PC-3 (cell line): ENCODE results near the gene GLI3. TPM values are rescaled to one million over a fixed set of nuclear protein-coding genes. Genes with fewer than 3 reads are reported as not detected.

Source experiments
- ATAC-seq: fragments of 200-7000 bp; cut with Tn5 transposase; 2 replicates; pipeline ENCODE4 v1.9.1; 2020; ENCODE audit warnings: mild to moderate bottlenecking, moderate library complexity
- BruUV-seq: library from RNA; stranded (reverse); fragments of 400-500 nt; replicated peaks from 2 replicates; lab custom pipeline; 2021; lab: Mats Ljungman, UMichigan
- CTCF ChIA-PET: fragments of 300-600 bp; sonication (Branson Sonifier 250); formaldehyde crosslinking; loops from one replicate; lab custom pipeline; 2022; ENCODE audit warnings: antibody characterized with exemption; lab: Charles Lee
- POLR2A ChIA-PET: fragments of 300-600 bp; sonication (Branson Sonifier 250); formaldehyde crosslinking; loops from one replicate; lab custom pipeline; 2022; ENCODE audit warnings: antibody characterized with exemption; ENCODE audit not compliant: unreplicated experiment; lab: Charles Lee
- DNase-seq: peaks from one replicate; pipeline ENCODE4 v3.0.0-alpha.2; 2015
- H2AFZ ChIP-seq: fragments of 300-600 bp; sonication (generic); 2 replicates; pipeline ENCODE4 v1.6.0; 2016; ENCODE audit warnings: antibody characterized with exemption, low read length
- H3F3A ChIP-seq: fragments of 300-600 bp; sonication (generic); one replicate; pipeline ENCODE4 v1.6.0; 2017; ENCODE audit warnings: antibody characterized with exemption, low read length, control low read depth, mild to moderate bottlenecking; ENCODE audit not compliant: unreplicated experiment
- H3K27ac ChIP-seq: fragments of 300-600 bp; sonication (generic); 2 replicates; pipeline ENCODE4 v1.5.1; 2016; ENCODE audit warnings: mild to moderate bottlenecking, low read length
- H3K27me3 ChIP-seq: fragments of 300-600 bp; sonication (generic); 2 replicates; pipeline ENCODE4 v1.6.1; 2016; ENCODE audit warnings: low read length, mixed read lengths
- H3K36me3 ChIP-seq: fragments of 300-600 bp; sonication (generic); 2 replicates; pipeline ENCODE4 v1.6.1; 2016; ENCODE audit warnings: low read depth, mixed run types, low read length, mixed read lengths
- H3K4me1 ChIP-seq: fragments of 300-600 bp; sonication (generic); 2 replicates; pipeline ENCODE4 v1.5.1; 2016; ENCODE audit warnings: low read length; ENCODE audit not compliant: insufficient read depth
- H3K4me2 ChIP-seq: fragments of 300-600 bp; sonication (generic); 2 replicates; pipeline ENCODE4 v1.6.0; 2016; ENCODE audit warnings: low read length
- H3K4me3 ChIP-seq: fragments of 300-600 bp; sonication (generic); 2 replicates; pipeline ENCODE4 v1.5.1; 2016; ENCODE audit warnings: mild to moderate bottlenecking, low read length, mixed read lengths
- H3K79me2 ChIP-seq: fragments of 300-600 bp; sonication (generic); 2 replicates; pipeline ENCODE4 v1.6.1; 2017; ENCODE audit warnings: low read length, mixed read lengths
- H3K9ac ChIP-seq: fragments of 300-600 bp; sonication (generic); 2 replicates; pipeline ENCODE4 v1.6.0; 2016; ENCODE audit warnings: mild to moderate bottlenecking, low read length
- H3K9me2 ChIP-seq: fragments of 300-600 bp; sonication (generic); replicated peaks from 2 replicates; pipeline ENCODE4 v1.6.1; 2016; ENCODE audit warnings: mixed run types, low read length, mixed read lengths
- H3K9me3 ChIP-seq: fragments of 300-600 bp; sonication (generic); 2 replicates; pipeline ENCODE4 v1.6.1; 2016; ENCODE audit warnings: low read length, mixed read lengths
- H4K20me1 ChIP-seq: fragments of 300-600 bp; sonication (generic); 2 replicates; pipeline ENCODE4 v1.6.1; 2016; ENCODE audit warnings: low read length, mixed read lengths
- CTCF ChIP-seq: fragments of 300-600 bp; sonication (generic); conservative IDR thresholded peaks from 2 replicates; pipeline ENCODE4 v1.5.1; 2017; ENCODE audit warnings: antibody characterized with exemption, low read depth, mild to moderate bottlenecking, low read length
- EZH2 ChIP-seq: fragments of 300-600 bp; sonication (generic); IDR thresholded peaks from one replicate; pipeline ENCODE4 v1.6.1; 2017; ENCODE audit warnings: antibody characterized with exemption, mild to moderate bottlenecking, low read length; ENCODE audit not compliant: unreplicated experiment
- EZH2phosphoT487 ChIP-seq: fragments of 300-600 bp; sonication (generic); IDR thresholded peaks from 2 replicates; pipeline ENCODE4 v1.6.1; 2018; ENCODE audit warnings: mild to moderate bottlenecking, antibody characterized with exemption, low read length, borderline replicate concordance
- intact Hi-C: fragments of 100-400 bp; cut with micrococcal nuclease; formaldehyde crosslinking; loops from 2 replicates; pipeline ENCODE4 v1.9.0; 2023
- total RNA-seq: library from RNA; depleted of rRNA; stranded (reverse); fragments of >200 nt; gene quantifications from 2 replicates; pipeline ENCODE4 v1.2.3, GENCODE V29; 2014

GLI3 gene
- total RNA-seq, 1 experiment from 2014 or later, result 3.5 TPM

- H3K4me2 ChIP-seq, result peak overlapping the region; percentile 44
- no peaks in the 10 kb centered on the region for H3K9me3 ChIP-seq
- H2AFZ ChIP-seq, result no peak overlapping the region
- H3K4me1 ChIP-seq, result peaks cover 57% of the 10 kb centered on the region
- no peaks in the 10 kb centered on the region for H3K9me2 ChIP-seq
- peaks cover 3% of the 10 kb centered on the region; the same call in 1 of the 2 replicates for H3K36me3 ChIP-seq
- POLR2A ChIA-PET, result no interaction called here
- CTCF ChIA-PET, result no interaction called here
- peaks cover 4% of the 10 kb centered on the region for H3F3A ChIP-seq
- no TSS peak for BruUV-seq
- TF ChIP-seq EZH2 (no peak), EZH2phosphoT487 (no peak), CTCF (no peak)
- H3K79me2 ChIP-seq, result 0 out of 2 replicates have a peak, but pooled peaks cover 6% of the 10 kb centered on the region
- no peak overlapping the region for H3K4me3 ChIP-seq
- no peaks in the 10 kb centered on the region for H3K27me3 ChIP-seq
- DNase-seq (peak; percentile 91), ATAC-seq (peak; percentile 61)
- peak overlapping the region; percentile 94 for H3K27ac ChIP-seq
- H4K20me1 ChIP-seq, result no peaks in the 10 kb centered on the region
- peak overlapping the region; percentile 69 for H3K9ac ChIP-seq
- intact Hi-C loops, result loop anchor here (1.0 to 10.0 kb wide), 3 partner anchors 13 to 131 kb away; no protein-coding TSS in a partner anchor
Measured at GRCh38 chr7:42104231-42104630, 132.8 kb downstream of the GLI3 start.

GRCh38 chr7:42103456-42103855 is 133.6 kb downstream of the GLI3 start:
- BruUV-seq, result no TSS peak
- Histone ChIP-seq H3K27ac (peak overlapping the region; percentile 94), H3F3A (peaks cover 4% of the 10 kb centered on the region), H3K27me3 (no peaks in the 10 kb centered on the region), H3K9me3 (no peaks in the 10 kb centered on the region), H3K79me2 (0 out of 2 replicates have a peak, but pooled peaks cover under 1% of the 10 kb centered on the region), H3K4me1 (peaks cover 63% of the 10 kb centered on the region), H2AFZ (no peak overlapping the region), H3K4me2 (peak overlapping the region; percentile 44; the same call in 1 of the 2 replicates), H3K4me3 (no peak overlapping the region), H4K20me1 (no peaks in the 10 kb centered on the region), H3K9ac (peak overlapping the region; percentile 57; the same call in 1 of the 2 replicates), H3K36me3 (peaks cover 3% of the 10 kb centered on the region; the same call in 1 of the 2 replicates), H3K9me2 (no peaks in the 10 kb centered on the region)
- TF ChIP-seq EZH2 (no peak), EZH2phosphoT487 (no peak), CTCF (no peak)
- ATAC-seq (no peak), DNase-seq (no peak)
- intact Hi-C loops, result loop anchor here (10.0 kb wide), 1 partner anchor 109 kb away; no protein-coding TSS in a partner anchor
- CTCF ChIA-PET, result no interaction called here
- POLR2A ChIA-PET, result no interaction called here

GRCh38 chr7:42103020-42103419 is 134.0 kb downstream of the GLI3 start:
- TF ChIP-seq EZH2 (no peak), EZH2phosphoT487 (no peak), CTCF (no peak)
- ATAC-seq, result no peak
- H3K79me2 ChIP-seq, result no peaks in the 10 kb centered on the region
- BruUV-seq, result no TSS peak
- H3K9me2 ChIP-seq, result no peaks in the 10 kb centered on the region
- POLR2A ChIA-PET, result no interaction called here
- H3K4me3 ChIP-seq, result no peak overlapping the region
- DNase-seq, result no peak
- intact Hi-C loops, result loop anchor here (10.0 kb wide), 1 partner anchor 108 kb away; no protein-coding TSS in a partner anchor
- no peak overlapping the region for H3K4me2 ChIP-seq
- H3K9me3 ChIP-seq, result no peaks in the 10 kb centered on the region
- no peaks in the 10 kb centered on the region for H4K20me1 ChIP-seq
- CTCF ChIA-PET, result no interaction called here
- H3K27ac ChIP-seq, result no peak overlapping the region
- H3K36me3 ChIP-seq, result peaks cover 3% of the 10 kb centered on the region; the same call in 1 of the 2 replicates
- H2AFZ ChIP-seq, result no peak overlapping the region
- no peaks in the 10 kb centered on the region for H3K27me3 ChIP-seq
- peaks cover 63% of the 10 kb centered on the region for H3K4me1 ChIP-seq
- H3K9ac ChIP-seq, result no peak overlapping the region
- peaks cover 4% of the 10 kb centered on the region for H3F3A ChIP-seq
